Measurements from ENCODE around the gene NDUFB7. TPM values are rescaled to one million over a fixed set of nuclear protein-coding genes. Genes with fewer than 3 reads are reported as not detected.
"Not testable (repeated sequence)": the region's sequence is repeated elsewhere in the genome, so short reads cannot be mapped to it uniquely, and the experiment has no call there.

Gene NDUFB7
- total RNA-seq, 1 donor from 2014 or later, result 128 TPM

GRCh38 chr19:14612657-14613056 lies 40.8 kb upstream of the NDUFB7 start:
- H3K9me3 Mint-ChIP-seq, result peaks cover 8% of the 10 kb centered on the region
- H3K36me3 Mint-ChIP-seq (ENCODE audit: low read depth), result peaks cover 2% of the 10 kb centered on the region
- H3K4me1 Mint-ChIP-seq, result no peaks in the 10 kb centered on the region
- no peak for DNase-seq (ENCODE audit: low read depth, low spot score)
- no peak overlapping the region for H3K4me3 Mint-ChIP-seq
- TF ChIP-seq CTCF (conservative IDR thresholded peaks at IDR 0.05), result no peak
- peaks cover 31% of the 10 kb centered on the region for H3K27me3 Mint-ChIP-seq (ENCODE audit: low read depth)
- H3K27ac Mint-ChIP-seq (ENCODE audit: unreplicated experiment), result no peak overlapping the region

- H3K27ac Mint-ChIP-seq (ENCODE audit: unreplicated experiment); H3K9me3 Mint-ChIP-seq: not testable (repeated sequence)
Observed at GRCh38 chr19:14612242-14612641, 40.4 kb upstream of the NDUFB7 start.

DNA sequence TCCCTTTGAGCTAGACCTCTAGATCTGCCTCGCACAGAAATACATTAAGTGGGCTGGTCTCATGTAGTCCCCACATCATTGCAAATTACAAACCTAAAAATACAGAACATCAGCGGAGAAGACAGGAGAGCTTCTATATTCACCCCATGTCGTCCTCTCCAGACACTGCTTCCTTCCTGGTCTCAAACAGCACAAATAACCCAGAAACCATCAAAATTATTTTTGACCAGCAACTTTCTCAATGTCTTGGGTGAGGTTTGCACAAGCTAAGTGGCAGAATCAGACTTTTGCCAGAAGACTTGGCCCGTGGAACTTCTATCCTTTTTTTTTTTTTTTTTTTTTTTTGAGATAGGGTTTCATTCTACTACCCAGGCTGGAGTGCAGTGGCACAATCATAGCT lies 39.2 kb upstream of the NDUFB7 start:
- no peaks in the 10 kb centered on the region for H3K4me1 Mint-ChIP-seq
- no peak for DNase-seq (ENCODE audit: low read depth, low spot score)
- no peak overlapping the region for H3K27ac Mint-ChIP-seq (ENCODE audit: unreplicated experiment)
- H3K27me3 Mint-ChIP-seq (ENCODE audit: low read depth), result peaks cover 28% of the 10 kb centered on the region
- H3K36me3 Mint-ChIP-seq (ENCODE audit: low read depth), result no peaks in the 10 kb centered on the region
- no peak for TF ChIP-seq CTCF (conservative IDR thresholded peaks at IDR 0.05)
- no peak overlapping the region for H3K4me3 Mint-ChIP-seq
- H3K9me3 Mint-ChIP-seq, result peaks cover 3% of the 10 kb centered on the region

More at GRCh38 chr19:14612242-14612641, 40.4 kb upstream of the NDUFB7 start:
- not testable (repeated sequence) for H3K4me1 Mint-ChIP-seq; H3K36me3 Mint-ChIP-seq (ENCODE audit: low read depth); H3K4me3 Mint-ChIP-seq; DNase-seq (ENCODE audit: low read depth, low spot score)
- H3K27me3 Mint-ChIP-seq (ENCODE audit: low read depth), result peaks cover 31% of the 10 kb centered on the region

DNA sequence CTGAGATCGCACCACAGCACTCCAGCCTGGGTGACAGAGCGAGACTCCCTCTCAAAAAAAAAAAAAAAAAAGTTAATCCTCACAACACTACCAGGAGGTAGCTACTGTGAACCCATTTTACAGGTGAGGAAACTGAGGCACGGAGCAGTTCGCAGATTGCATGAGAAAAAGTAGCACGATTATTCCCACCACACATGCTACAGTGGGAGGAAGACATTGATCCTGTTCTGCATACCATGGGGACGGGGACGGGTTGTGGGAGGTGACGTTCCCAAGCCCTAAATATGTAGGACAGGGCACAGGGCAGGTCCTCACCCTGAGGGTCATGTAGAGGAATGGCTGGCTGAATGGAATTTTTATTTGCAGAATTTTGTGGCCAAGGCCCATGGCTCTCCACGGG lies 34.8 kb upstream of the NDUFB7 start:
- no peak for TF ChIP-seq CTCF (conservative IDR thresholded peaks at IDR 0.05)
- H3K4me1 Mint-ChIP-seq, result no peaks in the 10 kb centered on the region
- H3K9me3 Mint-ChIP-seq, result peaks cover 3% of the 10 kb centered on the region
- H3K4me3 Mint-ChIP-seq, result no peak overlapping the region
- no peaks in the 10 kb centered on the region for H3K36me3 Mint-ChIP-seq (ENCODE audit: low read depth)
- no peak for DNase-seq (ENCODE audit: low read depth, low spot score)
- H3K27ac Mint-ChIP-seq (ENCODE audit: unreplicated experiment), result no peak overlapping the region
- H3K27me3 Mint-ChIP-seq (ENCODE audit: low read depth), result peaks cover 39% of the 10 kb centered on the region

DNA sequence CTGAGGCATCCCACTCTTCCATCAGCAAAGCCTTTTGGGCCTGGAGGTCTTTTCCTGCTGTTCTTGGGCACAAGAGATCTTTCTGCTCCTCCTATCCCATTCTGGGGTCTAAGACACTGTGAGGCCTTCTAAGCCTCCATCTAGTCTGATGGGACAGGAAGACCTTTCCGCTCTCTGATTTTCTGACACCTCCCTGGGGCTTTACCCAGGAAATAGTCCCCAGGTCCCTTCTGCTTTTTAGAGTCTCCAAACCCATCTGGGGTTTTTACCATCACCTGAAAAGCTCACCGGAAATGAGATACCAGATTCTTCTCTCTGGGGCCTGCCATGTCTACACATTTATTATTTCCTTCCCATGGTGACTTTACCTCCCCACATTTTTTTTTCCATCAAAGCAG lies 32.1 kb upstream of the NDUFB7 start:
- peaks cover 3% of the 10 kb centered on the region for H3K9me3 Mint-ChIP-seq
- H3K27ac Mint-ChIP-seq (ENCODE audit: unreplicated experiment), result no peak overlapping the region
- H3K36me3 Mint-ChIP-seq (ENCODE audit: low read depth), result no peaks in the 10 kb centered on the region
- H3K4me3 Mint-ChIP-seq, result no peak overlapping the region
- H3K27me3 Mint-ChIP-seq (ENCODE audit: low read depth), result peaks cover 41% of the 10 kb centered on the region
- no peak for DNase-seq (ENCODE audit: low read depth, low spot score)
- TF ChIP-seq CTCF (conservative IDR thresholded peaks at IDR 0.05), result no peak
- no peaks in the 10 kb centered on the region for H3K4me1 Mint-ChIP-seq

DNA sequence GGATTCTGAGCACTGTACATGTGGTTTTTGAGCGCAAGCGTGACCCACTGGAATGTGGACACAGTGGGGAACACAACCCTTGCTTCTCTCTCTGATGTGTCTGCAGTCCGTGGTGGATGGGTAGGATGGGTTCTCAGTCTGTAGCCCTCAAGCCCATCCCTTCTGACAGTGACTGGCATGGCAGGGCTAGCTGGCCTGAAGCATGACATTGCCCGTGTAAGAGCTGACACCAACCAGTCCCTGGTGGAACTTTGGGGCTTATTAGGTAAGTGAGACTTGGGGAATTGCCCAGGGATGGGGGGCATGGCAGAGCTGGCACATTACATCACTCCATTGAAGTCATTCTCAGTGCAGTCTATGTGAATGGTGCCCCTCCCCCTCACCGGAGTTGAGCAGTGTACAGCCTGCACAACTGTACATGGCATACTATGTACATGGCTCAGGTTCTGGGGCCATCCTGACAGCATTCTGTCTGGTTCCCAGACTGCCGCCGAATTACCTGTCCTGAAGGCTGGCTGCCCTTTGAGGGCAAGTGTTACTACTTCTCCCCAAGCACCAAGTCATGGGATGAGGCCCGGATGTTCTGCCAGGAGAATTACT lies 27.8 kb upstream of the NDUFB7 start:
- H3K27me3 Mint-ChIP-seq (ENCODE audit: low read depth), result peaks cover 41% of the 10 kb centered on the region
- peaks cover 12% of the 10 kb centered on the region for H3K9me3 Mint-ChIP-seq
- H3K27ac Mint-ChIP-seq (ENCODE audit: unreplicated experiment), result peak overlapping the region; percentile 57
- no peak for TF ChIP-seq CTCF (conservative IDR thresholded peaks at IDR 0.05)
- H3K36me3 Mint-ChIP-seq (ENCODE audit: low read depth), result peaks cover 4% of the 10 kb centered on the region
- no peaks in the 10 kb centered on the region for H3K4me1 Mint-ChIP-seq
- DNase-seq (ENCODE audit: low read depth, low spot score), result no peak
- no peak overlapping the region for H3K4me3 Mint-ChIP-seq

Measured in neural crest cell (in vitro differentiated cells).